AG04449 (cell line): Measurements from ENCODE around the gene CHAD.

Experiments
- CTCF ChIA-PET: fragments of 350-600 bp; formaldehyde crosslinking; extraction: SDS; loops from one replicate; lab custom pipeline; 2021; ENCODE audit warnings: antibody characterized with exemption; lab: Yijun Ruan, JAX
- POLR2A ChIA-PET: fragments of 400-600, 350-600 bp; formaldehyde crosslinking; extraction: SDS; loops from one replicate; lab custom pipeline; 2020; ENCODE audit warnings: antibody characterized with exemption, inconsistent platforms; lab: Yijun Ruan, JAX
- DNase-seq: peaks from one replicate; pipeline ENCODE4 v3.0.0-alpha.2; 2010; ENCODE audit warnings: low read depth, low spot score
- H3K4me3 ChIP-seq: 2 replicates; pipeline ENCODE4 v1.5.1; 2011; ENCODE audit warnings: low read depth, mild to moderate bottlenecking, control low read depth, low read length
- TF ChIP-seq, protein P1 (sequence below): IDR thresholded peaks from one replicate; pipeline ENCODE4 v1.5.1; 2011; ENCODE audit warnings: mild to moderate bottlenecking, moderate library complexity, low read length, control low read depth, inconsistent platforms; ENCODE audit not compliant: insufficient read depth; ENCODE audit errors: missing control alignments

CHAD gene

DNA sequence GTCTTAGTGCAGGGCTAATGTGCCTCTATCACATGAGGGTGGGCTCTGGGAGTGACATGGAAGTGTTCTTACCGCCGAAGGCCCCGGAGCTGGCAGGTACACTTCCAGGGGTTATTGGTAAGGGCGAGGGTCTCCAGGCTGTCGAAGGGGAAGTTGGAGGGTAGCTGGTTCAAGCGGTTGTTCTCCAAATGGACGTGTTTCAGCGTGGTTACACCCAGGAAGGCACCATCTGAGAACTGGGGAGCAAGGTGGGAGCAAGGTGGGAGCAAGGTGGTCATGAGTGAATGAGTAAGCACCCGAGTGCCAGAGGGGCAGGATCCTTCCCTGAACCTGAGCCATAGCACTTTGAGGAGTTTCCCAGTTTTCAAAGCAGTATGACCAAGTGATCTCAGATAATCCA lies 3.0 kb downstream of the CHAD start:
- DNase-seq: no peak
- TF ChIP-seq, protein P1, sequence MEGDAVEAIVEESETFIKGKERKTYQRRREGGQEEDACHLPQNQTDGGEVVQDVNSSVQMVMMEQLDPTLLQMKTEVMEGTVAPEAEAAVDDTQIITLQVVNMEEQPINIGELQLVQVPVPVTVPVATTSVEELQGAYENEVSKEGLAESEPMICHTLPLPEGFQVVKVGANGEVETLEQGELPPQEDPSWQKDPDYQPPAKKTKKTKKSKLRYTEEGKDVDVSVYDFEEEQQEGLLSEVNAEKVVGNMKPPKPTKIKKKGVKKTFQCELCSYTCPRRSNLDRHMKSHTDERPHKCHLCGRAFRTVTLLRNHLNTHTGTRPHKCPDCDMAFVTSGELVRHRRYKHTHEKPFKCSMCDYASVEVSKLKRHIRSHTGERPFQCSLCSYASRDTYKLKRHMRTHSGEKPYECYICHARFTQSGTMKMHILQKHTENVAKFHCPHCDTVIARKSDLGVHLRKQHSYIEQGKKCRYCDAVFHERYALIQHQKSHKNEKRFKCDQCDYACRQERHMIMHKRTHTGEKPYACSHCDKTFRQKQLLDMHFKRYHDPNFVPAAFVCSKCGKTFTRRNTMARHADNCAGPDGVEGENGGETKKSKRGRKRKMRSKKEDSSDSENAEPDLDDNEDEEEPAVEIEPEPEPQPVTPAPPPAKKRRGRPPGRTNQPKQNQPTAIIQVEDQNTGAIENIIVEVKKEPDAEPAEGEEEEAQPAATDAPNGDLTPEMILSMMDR: no peak
- H3K4me3 ChIP-seq: no peak overlapping the region
- CTCF ChIA-PET: no interaction called here
- POLR2A ChIA-PET: no interaction called here

DNA sequence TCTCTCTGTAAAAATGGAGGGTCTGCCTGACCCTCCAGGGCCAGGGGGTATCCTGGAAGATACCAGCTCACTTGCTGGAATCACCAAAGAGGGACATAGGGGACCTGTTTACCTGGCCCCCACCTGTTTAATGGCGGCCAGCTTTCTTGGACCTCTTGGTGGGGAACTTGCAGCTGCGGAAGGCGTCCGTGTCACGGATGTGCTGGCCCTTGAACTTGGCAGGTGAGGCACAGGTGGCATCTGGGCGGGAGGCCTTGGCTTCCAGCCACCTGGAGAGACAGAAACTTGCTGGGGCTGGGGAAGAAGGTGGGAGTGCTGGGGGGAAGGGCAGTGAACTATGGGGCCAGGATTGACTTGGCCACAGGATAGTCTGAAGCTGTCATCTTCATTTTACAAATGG lies 3.5 kb downstream of the CHAD start:
- H3K4me3 ChIP-seq: no peak overlapping the region
- no peak for DNase-seq
- POLR2A ChIA-PET: no interaction called here
- TF ChIP-seq, protein P1: no peak
- CTCF ChIA-PET: interaction anchor here (0.6 kb wide), 1 partner anchor 13 kb away, joined by 3 read pairs; the partner anchor contains the start of gene RSAD1

DNA sequence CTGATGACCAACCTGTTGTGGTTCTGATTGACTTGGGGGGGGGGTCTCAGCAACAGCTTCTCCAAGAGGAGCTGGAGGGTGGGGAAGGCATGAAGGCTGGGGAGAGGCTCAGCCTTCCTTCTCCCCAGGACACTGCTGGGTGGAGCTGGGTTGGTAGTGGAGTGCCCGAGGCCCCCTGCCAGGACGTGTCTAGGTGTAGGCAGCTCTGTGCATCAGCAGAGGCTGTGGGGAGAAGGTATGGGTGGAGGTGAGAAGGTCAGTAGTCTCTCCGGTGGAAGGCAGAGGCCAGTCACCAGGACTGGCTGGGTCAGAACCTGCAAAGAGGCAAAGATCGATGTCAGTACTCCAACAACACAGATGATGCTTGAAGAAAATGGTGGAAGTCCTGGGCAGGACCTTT lies 3.9 kb downstream of the CHAD start:
- no peak overlapping the region for H3K4me3 ChIP-seq
- CTCF ChIA-PET: interaction anchor here (0.6 kb wide), 1 partner anchor 14 kb away, joined by 3 read pairs; the partner anchor contains the start of gene RSAD1
- DNase-seq: no peak
- POLR2A ChIA-PET: no interaction called here
- TF ChIP-seq, protein P1: no peak

DNA sequence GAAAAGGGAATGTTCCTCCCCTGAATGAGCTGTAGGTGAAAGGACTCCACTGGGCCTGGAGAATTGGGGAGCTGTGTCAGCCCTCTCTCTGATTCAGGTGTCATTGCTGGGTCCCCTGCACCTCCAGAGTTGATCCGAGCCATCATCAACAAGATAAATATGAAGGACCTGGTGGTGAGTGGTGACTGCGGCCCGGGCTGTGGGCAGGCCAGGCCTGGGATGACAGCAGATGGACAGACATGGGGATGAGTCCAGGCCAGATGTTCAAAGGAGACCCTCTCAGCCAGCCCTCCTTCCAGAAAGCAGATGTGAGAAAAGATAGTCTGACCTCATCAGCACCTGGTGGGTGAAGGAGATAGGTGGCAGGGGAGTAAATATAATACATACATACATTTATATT lies 4.6 kb downstream of the CHAD start:
- TF ChIP-seq, protein P1: no peak
- ChIA-PET CTCF (interaction anchor here (1.2 to 1.3 kb wide), 2 partner anchors 12 to 15 kb away, joined by 3 to 4 read pairs; no protein-coding TSS in a partner anchor), POLR2A (no interaction called here)
- DNase-seq: no peak
- H3K4me3 ChIP-seq: no peak overlapping the region

DNA sequence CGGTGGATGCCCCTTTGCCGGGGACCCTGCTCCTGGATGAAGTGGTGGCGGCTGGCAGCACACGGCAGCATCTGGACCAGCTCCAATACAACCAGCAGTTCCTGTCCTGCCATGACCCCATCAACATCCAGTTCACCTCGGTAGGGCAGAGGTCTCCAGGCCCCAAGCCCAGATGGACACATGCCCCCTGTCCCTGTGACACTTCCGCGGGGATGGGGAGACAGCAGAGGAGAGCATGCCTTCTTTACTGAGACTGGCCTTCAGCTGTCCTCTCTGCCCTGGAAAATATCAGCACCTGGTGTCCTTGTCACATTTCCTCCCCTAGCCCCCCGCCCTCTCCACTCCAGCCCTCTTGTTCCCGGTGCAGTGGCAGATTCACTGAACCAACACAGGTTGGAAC lies 6.2 kb downstream of the CHAD start:
- ChIA-PET CTCF (interaction anchor here (1.0 to 1.3 kb wide), 2 partner anchors 13 to 17 kb away, joined by 3 read pairs; no protein-coding TSS in a partner anchor), POLR2A (no interaction called here)
- DNase-seq: no peak
- TF ChIP-seq, protein P1: no peak
- H3K4me3 ChIP-seq: no peak overlapping the region

DNA sequence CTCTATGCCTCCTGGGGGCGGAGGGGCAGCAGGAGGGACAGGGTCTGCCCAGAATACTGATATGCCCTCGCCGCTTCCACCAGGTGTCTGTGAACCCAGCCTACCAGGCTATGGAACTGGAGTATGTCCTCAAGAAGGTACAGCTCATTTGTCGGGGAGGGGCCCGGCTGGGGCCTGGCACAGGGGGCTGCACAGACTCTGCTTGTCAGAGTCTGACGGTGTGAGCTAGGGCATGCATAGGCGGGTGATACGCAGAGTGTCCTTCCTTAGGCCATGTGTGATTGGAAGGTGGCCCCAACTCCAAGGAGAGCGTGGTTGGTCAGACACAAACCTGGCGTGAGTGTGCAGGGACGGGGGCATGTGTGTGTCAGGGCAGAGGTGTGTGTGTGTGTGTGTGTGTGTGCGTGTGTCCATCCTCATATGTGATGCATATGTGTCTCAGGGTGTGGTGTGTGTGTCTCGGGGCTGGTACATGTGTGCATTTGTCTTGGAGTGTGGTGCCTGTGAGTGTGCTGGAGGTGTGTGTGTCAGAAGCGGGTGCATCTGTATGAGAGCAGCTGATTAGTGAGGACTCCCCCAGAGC lies 7.0 kb downstream of the CHAD start:
- DNase-seq: no peak
- H3K4me3 ChIP-seq: no peak overlapping the region
- TF ChIP-seq, protein P1: no peak
- ChIA-PET POLR2A (no interaction called here), CTCF (interaction anchor here (0.9 kb wide), 1 partner anchor 13 kb away, joined by 3 read pairs; no protein-coding TSS in a partner anchor)
